ENCODE data around the gene MUC13. TPM values are rescaled to one million over a fixed set of nuclear protein-coding genes. Genes with fewer than 3 reads are reported as not detected.

Gene MUC13
- total and polyA plus RNA-seq, 3 experiments from 2014 or later: not detected

GRCh38 chr3:124883766-124884473 lies 50.6 kb downstream of the MUC13 start:
- DNase-seq: no peak
- ChIA-PET CTCF (interaction anchor here (1.3 to 1.8 kb wide), 2 partner anchors 18 to 111 kb away, joined by 3 to 7 read pairs; no protein-coding TSS in a partner anchor), POLR2A (no interaction called here)
- peaks cover 8 to 19% (median 13%) of the 10 kb centered on the region in 3 donors for H3K4me1 Mint-ChIP-seq
- no peaks in the 10 kb centered on the region for H3K36me3 Mint-ChIP-seq
- no peaks in the 10 kb centered on the region for H3K9me3 ChIP-seq (ENCODE audit: low read length)
- no peak overlapping the region for H3K4me3 ChIP-seq (ENCODE audit: low read length)
- peaks cover 9% of the 10 kb centered on the region for H3K27me3 ChIP-seq (ENCODE audit: insufficient read depth, low read length, poor library complexity, severe bottlenecking)
- H3K27ac Mint-ChIP-seq: no peak overlapping the region
- H3K36me3 ChIP-seq (ENCODE audit: insufficient read depth, low read length): no peaks in the 10 kb centered on the region
- no peaks in the 10 kb centered on the region for H3K9me3 Mint-ChIP-seq
- no peaks in the 10 kb centered on the region for H3K4me1 ChIP-seq (ENCODE audit: insufficient read depth, low read length)
- H3K27me3 Mint-ChIP-seq: peaks cover 35 to 49% of the 10 kb centered on the region in 2 donors
- H3K4me3 Mint-ChIP-seq: peak overlapping the region in 1 of 7 donors; percentile 76
- H3K27ac ChIP-seq (ENCODE audit: low read depth, low read length): no peak overlapping the region

- ChIA-PET POLR2A (no interaction called here), CTCF (interaction anchor here (1.3 to 1.8 kb wide), 2 partner anchors 18 to 112 kb away, joined by 3 to 7 read pairs; no protein-coding TSS in a partner anchor)
- DNase-seq: no peak
- Mint-ChIP-seq H3K27ac (no peak overlapping the region), H3K4me3 (no peak overlapping the region), H3K36me3 (no peaks in the 10 kb centered on the region), H3K4me1 (peaks cover 11 to 21% (median 15%) of the 10 kb centered on the region in 3 donors), H3K9me3 (no peaks in the 10 kb centered on the region), H3K27me3 (peaks cover 29 to 46% of the 10 kb centered on the region in 2 donors)
- Histone ChIP-seq H3K4me1 (ENCODE audit: insufficient read depth, low read length) (no peaks in the 10 kb centered on the region), H3K27ac (ENCODE audit: low read depth, low read length) (no peak overlapping the region), H3K4me3 (ENCODE audit: low read length) (no peak overlapping the region), H3K27me3 (ENCODE audit: insufficient read depth, low read length, poor library complexity, severe bottlenecking) (peaks cover 4% of the 10 kb centered on the region), H3K36me3 (ENCODE audit: insufficient read depth, low read length) (no peaks in the 10 kb centered on the region), H3K9me3 (ENCODE audit: low read length) (no peaks in the 10 kb centered on the region)
Measured at GRCh38 chr3:124882816-124883747, 51.5 kb downstream of the MUC13 start.

GRCh38 chr3:124881976-124882697 lies 52.4 kb downstream of the MUC13 start:
- Histone ChIP-seq H3K27ac (ENCODE audit: low read depth, low read length) (no peak overlapping the region), H3K36me3 (ENCODE audit: insufficient read depth, low read length) (no peaks in the 10 kb centered on the region), H3K27me3 (ENCODE audit: insufficient read depth, low read length, poor library complexity, severe bottlenecking) (no peaks in the 10 kb centered on the region), H3K4me3 (ENCODE audit: low read length) (no peak overlapping the region), H3K4me1 (ENCODE audit: insufficient read depth, low read length) (no peaks in the 10 kb centered on the region), H3K9me3 (ENCODE audit: low read length) (no peaks in the 10 kb centered on the region)
- no peak for DNase-seq
- ChIA-PET CTCF (interaction anchor here (1.8 kb wide), 1 partner anchor 19 kb away, joined by 7 read pairs; no protein-coding TSS in a partner anchor), POLR2A (no interaction called here)
- Mint-ChIP-seq H3K27ac (peak overlapping the region in 1 of 8 donors; percentile 21), H3K36me3 (no peaks in the 10 kb centered on the region), H3K4me3 (peak overlapping the region in 1 of 7 donors; percentile 63), H3K4me1 (peaks cover 8 to 15% (median 13%) of the 10 kb centered on the region in 3 donors), H3K9me3 (no peaks in the 10 kb centered on the region), H3K27me3 (peaks cover 25 to 40% of the 10 kb centered on the region in 2 donors)

GRCh38 chr3:124879337-124879680 lies 55.2 kb downstream of the MUC13 start:
- H3K9me3 ChIP-seq (ENCODE audit: low read length): no peaks in the 10 kb centered on the region
- H3K4me1 Mint-ChIP-seq: peaks cover 5 to 9% (median 8%) of the 10 kb centered on the region in 3 donors
- no peaks in the 10 kb centered on the region for H3K36me3 Mint-ChIP-seq
- no peak for DNase-seq
- H3K4me1 ChIP-seq (ENCODE audit: insufficient read depth, low read length): no peaks in the 10 kb centered on the region
- peaks cover 14 to 33% of the 10 kb centered on the region in 2 donors for H3K27me3 Mint-ChIP-seq
- no peak overlapping the region for H3K27ac Mint-ChIP-seq
- CTCF ChIA-PET: no interaction called here
- no peak overlapping the region for H3K27ac ChIP-seq (ENCODE audit: low read depth, low read length)
- no peak overlapping the region for H3K4me3 ChIP-seq (ENCODE audit: low read length)
- no peaks in the 10 kb centered on the region for H3K27me3 ChIP-seq (ENCODE audit: insufficient read depth, low read length, poor library complexity, severe bottlenecking)
- POLR2A ChIA-PET: no interaction called here
- no peak overlapping the region for H3K4me3 Mint-ChIP-seq
- no peaks in the 10 kb centered on the region for H3K36me3 ChIP-seq (ENCODE audit: insufficient read depth, low read length)
- no peaks in the 10 kb centered on the region for H3K9me3 Mint-ChIP-seq

GRCh38 chr3:124878561-124879336 lies 55.8 kb downstream of the MUC13 start:
- ChIA-PET CTCF (no interaction called here), POLR2A (no interaction called here)
- H3K36me3 ChIP-seq (ENCODE audit: insufficient read depth, low read length): no peaks in the 10 kb centered on the region
- peaks cover 5 to 9% (median 8%) of the 10 kb centered on the region in 3 donors for H3K4me1 Mint-ChIP-seq
- no peak overlapping the region for H3K4me3 ChIP-seq (ENCODE audit: low read length)
- H3K9me3 Mint-ChIP-seq: no peaks in the 10 kb centered on the region
- no peak for DNase-seq
- H3K27me3 ChIP-seq (ENCODE audit: insufficient read depth, low read length, poor library complexity, severe bottlenecking): no peaks in the 10 kb centered on the region
- no peak overlapping the region for H3K4me3 Mint-ChIP-seq
- H3K4me1 ChIP-seq (ENCODE audit: insufficient read depth, low read length): no peaks in the 10 kb centered on the region
- H3K36me3 Mint-ChIP-seq: no peaks in the 10 kb centered on the region
- H3K9me3 ChIP-seq (ENCODE audit: low read length): no peaks in the 10 kb centered on the region
- peaks cover 14 to 32% of the 10 kb centered on the region in 2 donors for H3K27me3 Mint-ChIP-seq
- H3K27ac ChIP-seq (ENCODE audit: low read depth, low read length): peak overlapping the region; percentile 0
- no peak overlapping the region for H3K27ac Mint-ChIP-seq

GRCh38 chr3:124877674-124878073 lies 56.9 kb downstream of the MUC13 start:
- Histone ChIP-seq H3K27ac (ENCODE audit: low read depth, low read length) (no peak overlapping the region), H3K4me1 (ENCODE audit: insufficient read depth, low read length) (no peaks in the 10 kb centered on the region), H3K27me3 (ENCODE audit: insufficient read depth, low read length, poor library complexity, severe bottlenecking) (no peaks in the 10 kb centered on the region), H3K36me3 (ENCODE audit: insufficient read depth, low read length) (no peaks in the 10 kb centered on the region), H3K4me3 (ENCODE audit: low read length) (no peak overlapping the region), H3K9me3 (ENCODE audit: low read length) (no peaks in the 10 kb centered on the region)
- DNase-seq: no peak
- ChIA-PET POLR2A (no interaction called here), CTCF (interaction anchor here (2.4 kb wide), 1 partner anchor 23 kb away, joined by 8 read pairs; no protein-coding TSS in a partner anchor)
- H3K27ac Mint-ChIP-seq: no peak overlapping the region
- H3K4me3 Mint-ChIP-seq: no peak overlapping the region
- H3K36me3 Mint-ChIP-seq: no peaks in the 10 kb centered on the region
- H3K9me3 Mint-ChIP-seq: no peaks in the 10 kb centered on the region
- peaks cover 5 to 9% (median 8%) of the 10 kb centered on the region in 3 donors for H3K4me1 Mint-ChIP-seq
- peaks cover 10 to 26% of the 10 kb centered on the region in 2 donors for H3K27me3 Mint-ChIP-seq

- no peaks in the 10 kb centered on the region for H3K9me3 ChIP-seq (ENCODE audit: low read length)
- H3K9me3 Mint-ChIP-seq: no peaks in the 10 kb centered on the region
- no peak overlapping the region for H3K4me3 Mint-ChIP-seq
- ChIA-PET CTCF (interaction anchor here (2.4 kb wide), 1 partner anchor 25 kb away, joined by 8 read pairs; no protein-coding TSS in a partner anchor), POLR2A (no interaction called here)
- no peak for DNase-seq
- no peaks in the 10 kb centered on the region for H3K4me1 ChIP-seq (ENCODE audit: insufficient read depth, low read length)
- H3K4me1 Mint-ChIP-seq: peaks cover 5 to 9% (median 8%) of the 10 kb centered on the region in 3 donors
- no peaks in the 10 kb centered on the region for H3K36me3 ChIP-seq (ENCODE audit: insufficient read depth, low read length)
- H3K27me3 ChIP-seq (ENCODE audit: insufficient read depth, low read length, poor library complexity, severe bottlenecking): no peaks in the 10 kb centered on the region
- no peaks in the 10 kb centered on the region for H3K36me3 Mint-ChIP-seq
- no peak overlapping the region for H3K27ac ChIP-seq (ENCODE audit: low read depth, low read length)
- peaks cover 12 to 17% of the 10 kb centered on the region in 2 donors for H3K27me3 Mint-ChIP-seq
- no peak overlapping the region for H3K4me3 ChIP-seq (ENCODE audit: low read length)
- no peak overlapping the region for H3K27ac Mint-ChIP-seq
Measured at GRCh38 chr3:124876401-124876878, 58.1 kb downstream of the MUC13 start.

Measured in CD8-positive, alpha-beta memory T cell (primary cell).